ENCODE results near the gene INPP4B.

GRCh38 chr4:142683503-142683902, 162.6 kb downstream of the INPP4B start:
- TF ChIP-seq, protein P1, sequence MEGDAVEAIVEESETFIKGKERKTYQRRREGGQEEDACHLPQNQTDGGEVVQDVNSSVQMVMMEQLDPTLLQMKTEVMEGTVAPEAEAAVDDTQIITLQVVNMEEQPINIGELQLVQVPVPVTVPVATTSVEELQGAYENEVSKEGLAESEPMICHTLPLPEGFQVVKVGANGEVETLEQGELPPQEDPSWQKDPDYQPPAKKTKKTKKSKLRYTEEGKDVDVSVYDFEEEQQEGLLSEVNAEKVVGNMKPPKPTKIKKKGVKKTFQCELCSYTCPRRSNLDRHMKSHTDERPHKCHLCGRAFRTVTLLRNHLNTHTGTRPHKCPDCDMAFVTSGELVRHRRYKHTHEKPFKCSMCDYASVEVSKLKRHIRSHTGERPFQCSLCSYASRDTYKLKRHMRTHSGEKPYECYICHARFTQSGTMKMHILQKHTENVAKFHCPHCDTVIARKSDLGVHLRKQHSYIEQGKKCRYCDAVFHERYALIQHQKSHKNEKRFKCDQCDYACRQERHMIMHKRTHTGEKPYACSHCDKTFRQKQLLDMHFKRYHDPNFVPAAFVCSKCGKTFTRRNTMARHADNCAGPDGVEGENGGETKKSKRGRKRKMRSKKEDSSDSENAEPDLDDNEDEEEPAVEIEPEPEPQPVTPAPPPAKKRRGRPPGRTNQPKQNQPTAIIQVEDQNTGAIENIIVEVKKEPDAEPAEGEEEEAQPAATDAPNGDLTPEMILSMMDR (conservative IDR thresholded peaks at IDR 0.05; ENCODE audit: low read depth, low read length): no peak
- TF ChIP-seq CEBPB (IDR thresholded peaks at IDR 0.05; ENCODE audit: low read depth, low read length) (no peak), SMC3 (IDR thresholded peaks at IDR 0.05; ENCODE audit: low read depth, low read length) (no peak), MAZ (IDR thresholded peaks at IDR 0.05; ENCODE audit: borderline replicate concordance, low read depth, low read length) (no peak), POLR2A (IDR thresholded peaks at IDR 0.05; ENCODE audit: low read depth, low read length) (no peak), FOS (IDR thresholded peaks at IDR 0.05; ENCODE audit: low read depth, low read length) (no peak), RFX5 (IDR thresholded peaks at IDR 0.05; ENCODE audit: low read depth, low read length) (no peak), BHLHE40 (IDR thresholded peaks at IDR 0.05; ENCODE audit: low read depth, low read length) (no peak), MAFK (IDR thresholded peaks at IDR 0.05; ENCODE audit: low read depth, low read length) (no peak)
- TF ChIP-seq, protein P2, sequence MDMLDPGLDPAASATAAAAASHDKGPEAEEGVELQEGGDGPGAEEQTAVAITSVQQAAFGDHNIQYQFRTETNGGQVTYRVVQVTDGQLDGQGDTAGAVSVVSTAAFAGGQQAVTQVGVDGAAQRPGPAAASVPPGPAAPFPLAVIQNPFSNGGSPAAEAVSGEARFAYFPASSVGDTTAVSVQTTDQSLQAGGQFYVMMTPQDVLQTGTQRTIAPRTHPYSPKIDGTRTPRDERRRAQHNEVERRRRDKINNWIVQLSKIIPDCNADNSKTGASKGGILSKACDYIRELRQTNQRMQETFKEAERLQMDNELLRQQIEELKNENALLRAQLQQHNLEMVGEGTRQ (IDR thresholded peaks at IDR 0.05; ENCODE audit: low read depth, low read length): no peak
- TF ChIP-seq, protein P3, sequence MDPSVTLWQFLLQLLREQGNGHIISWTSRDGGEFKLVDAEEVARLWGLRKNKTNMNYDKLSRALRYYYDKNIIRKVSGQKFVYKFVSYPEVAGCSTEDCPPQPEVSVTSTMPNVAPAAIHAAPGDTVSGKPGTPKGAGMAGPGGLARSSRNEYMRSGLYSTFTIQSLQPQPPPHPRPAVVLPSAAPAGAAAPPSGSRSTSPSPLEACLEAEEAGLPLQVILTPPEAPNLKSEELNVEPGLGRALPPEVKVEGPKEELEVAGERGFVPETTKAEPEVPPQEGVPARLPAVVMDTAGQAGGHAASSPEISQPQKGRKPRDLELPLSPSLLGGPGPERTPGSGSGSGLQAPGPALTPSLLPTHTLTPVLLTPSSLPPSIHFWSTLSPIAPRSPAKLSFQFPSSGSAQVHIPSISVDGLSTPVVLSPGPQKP (IDR thresholded peaks at IDR 0.05; ENCODE audit: borderline replicate concordance, low read depth, low read length): no peak
